ENCODE measurements around the gene RNU1-2. TPM values are rescaled to one million over a fixed set of nuclear protein-coding genes. Genes with fewer than 3 reads are reported as not detected.
"Not testable (repeated sequence)": the region's sequence is repeated elsewhere in the genome, so short reads cannot be mapped to it uniquely, and the experiment has no call there.

RNU1-2 gene
- total RNA-seq, 2 donors from 2014 or later, result under 0.01 TPM

DNA sequence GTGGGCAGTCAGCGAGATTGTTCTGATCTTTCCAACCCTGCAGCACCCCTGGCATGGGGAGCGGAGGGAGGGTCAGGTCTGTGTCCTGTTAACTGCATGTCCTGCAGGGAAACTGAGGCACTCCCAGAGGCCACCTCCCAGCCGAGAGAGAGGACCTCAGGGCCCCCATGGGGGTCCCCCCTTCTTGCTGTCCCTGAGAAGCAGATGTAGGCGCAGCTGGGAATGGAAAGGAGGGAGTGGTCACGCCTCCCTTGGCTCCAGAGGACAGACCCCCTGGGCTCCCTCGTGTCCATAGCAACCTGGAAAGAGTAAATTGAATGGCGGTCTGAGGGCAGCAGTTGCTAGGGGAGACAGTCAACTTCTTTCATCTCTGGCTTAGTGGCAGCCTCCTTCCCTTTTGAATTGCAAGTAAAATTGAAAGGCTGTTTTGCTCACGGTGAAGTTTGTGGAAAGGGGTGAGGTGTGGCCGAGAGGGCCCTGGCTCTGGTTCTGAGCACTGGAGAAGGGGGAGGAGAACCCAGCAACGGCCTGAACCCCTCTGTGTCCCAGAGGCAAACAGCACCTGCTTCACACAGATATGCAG lies 30.8 kb downstream of the RNU1-2 start:
- Histone ChIP-seq H3K9me3 (no peaks in the 10 kb centered on the region), H3K27me3 (replicated peaks; ENCODE audit: insufficient read depth) (no peaks in the 10 kb centered on the region), H3K36me3 (peaks cover 8% of the 10 kb centered on the region), H3K27ac (no peak overlapping the region), H3K4me3 (no peak overlapping the region), H3K4me1 (ENCODE audit: control insufficient read depth in 1 of 2, low read depth in 2 of 2) (peaks cover 0 to 6% of the 10 kb centered on the region in 2 donors)
- no peak for DNase-seq (ENCODE audit: low spot score)
- no peak for ATAC-seq (ENCODE audit: insufficient number of reproducible peaks, low FRiP score, low read depth)
- TF ChIP-seq, protein P1, sequence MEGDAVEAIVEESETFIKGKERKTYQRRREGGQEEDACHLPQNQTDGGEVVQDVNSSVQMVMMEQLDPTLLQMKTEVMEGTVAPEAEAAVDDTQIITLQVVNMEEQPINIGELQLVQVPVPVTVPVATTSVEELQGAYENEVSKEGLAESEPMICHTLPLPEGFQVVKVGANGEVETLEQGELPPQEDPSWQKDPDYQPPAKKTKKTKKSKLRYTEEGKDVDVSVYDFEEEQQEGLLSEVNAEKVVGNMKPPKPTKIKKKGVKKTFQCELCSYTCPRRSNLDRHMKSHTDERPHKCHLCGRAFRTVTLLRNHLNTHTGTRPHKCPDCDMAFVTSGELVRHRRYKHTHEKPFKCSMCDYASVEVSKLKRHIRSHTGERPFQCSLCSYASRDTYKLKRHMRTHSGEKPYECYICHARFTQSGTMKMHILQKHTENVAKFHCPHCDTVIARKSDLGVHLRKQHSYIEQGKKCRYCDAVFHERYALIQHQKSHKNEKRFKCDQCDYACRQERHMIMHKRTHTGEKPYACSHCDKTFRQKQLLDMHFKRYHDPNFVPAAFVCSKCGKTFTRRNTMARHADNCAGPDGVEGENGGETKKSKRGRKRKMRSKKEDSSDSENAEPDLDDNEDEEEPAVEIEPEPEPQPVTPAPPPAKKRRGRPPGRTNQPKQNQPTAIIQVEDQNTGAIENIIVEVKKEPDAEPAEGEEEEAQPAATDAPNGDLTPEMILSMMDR (IDR thresholded peaks at IDR 0.05), result no peak

DNA sequence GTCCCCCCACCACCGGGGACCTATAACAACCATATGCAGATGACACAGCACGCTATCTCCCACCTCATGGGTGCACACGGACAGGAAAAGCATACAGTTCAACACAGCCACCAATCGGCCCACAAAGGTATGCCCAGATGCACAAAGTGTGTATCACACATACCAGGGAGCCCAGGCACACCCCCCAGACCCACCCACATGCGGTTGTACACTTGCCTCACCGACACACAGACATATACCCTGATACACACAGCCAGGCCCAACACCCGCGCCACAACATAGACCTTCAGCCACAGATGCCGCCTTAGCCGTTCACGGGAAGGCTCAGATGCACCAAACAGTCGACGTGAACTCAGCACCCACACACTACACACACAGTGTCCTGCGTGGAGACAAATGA lies 31.5 kb downstream of the RNU1-2 start:
- no peaks in the 10 kb centered on the region for H3K9me3 ChIP-seq
- no peaks in the 10 kb centered on the region for H3K4me1 ChIP-seq (ENCODE audit: control insufficient read depth in 1 of 2, low read depth in 2 of 2)
- no peak overlapping the region for H3K4me3 ChIP-seq
- H3K27me3 ChIP-seq (replicated peaks; ENCODE audit: insufficient read depth), result no peaks in the 10 kb centered on the region
- no peak for ATAC-seq (ENCODE audit: insufficient number of reproducible peaks, low FRiP score, low read depth)
- no peak for DNase-seq (ENCODE audit: low spot score)
- peaks cover 8% of the 10 kb centered on the region for H3K36me3 ChIP-seq
- TF ChIP-seq, protein P1 (IDR thresholded peaks at IDR 0.05), result no peak
- H3K27ac ChIP-seq, result no peak overlapping the region

DNA sequence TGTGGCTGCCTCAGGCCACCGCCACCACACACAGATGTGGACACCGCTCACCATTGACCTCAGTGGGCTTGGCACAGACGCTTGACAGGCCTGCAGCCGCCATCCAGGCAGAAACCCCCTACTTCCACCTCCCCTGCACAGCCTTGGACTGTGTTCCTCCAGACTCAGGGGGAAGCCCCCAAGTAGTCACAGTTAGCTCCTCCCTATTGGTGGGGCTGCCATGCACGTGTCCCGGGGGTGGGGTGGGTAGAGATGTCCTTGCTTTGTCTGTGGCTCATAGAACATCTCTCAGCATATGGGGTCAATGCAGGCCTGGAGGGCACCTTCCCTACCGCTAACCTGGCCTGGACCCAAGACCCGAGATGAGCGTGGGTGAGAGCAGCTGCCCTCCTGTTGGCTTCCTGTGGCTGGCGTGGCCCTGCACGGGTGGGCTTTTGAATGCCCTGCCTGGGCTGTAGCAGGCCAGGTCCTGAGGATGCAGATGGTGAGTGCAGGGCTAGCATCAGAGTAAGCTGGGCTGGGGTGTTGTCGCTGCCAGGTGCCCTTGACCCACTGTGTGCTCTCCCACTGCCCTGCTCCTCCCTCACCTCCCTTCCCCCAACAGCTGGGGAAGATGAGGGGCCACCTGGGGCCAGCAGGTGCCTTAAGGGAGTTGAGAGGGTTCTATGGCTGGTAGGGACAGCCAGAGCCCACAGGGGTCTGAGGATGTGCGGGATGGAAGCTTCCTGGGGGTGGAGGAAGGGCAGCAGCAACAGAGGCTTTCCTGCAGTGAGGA lies 32.1 kb downstream of the RNU1-2 start:
- TF ChIP-seq, protein P1 (IDR thresholded peaks at IDR 0.05), result no peak
- Histone ChIP-seq H3K27ac (no peak overlapping the region), H3K4me3 (no peak overlapping the region), H3K36me3 (peaks cover 8% of the 10 kb centered on the region), H3K9me3 (no peaks in the 10 kb centered on the region), H3K27me3 (replicated peaks; ENCODE audit: insufficient read depth) (no peaks in the 10 kb centered on the region), H3K4me1 (ENCODE audit: control insufficient read depth in 1 of 2, low read depth in 2 of 2) (no peaks in the 10 kb centered on the region)
- DNase-seq (ENCODE audit: low spot score) (no peak), ATAC-seq (ENCODE audit: insufficient number of reproducible peaks, low FRiP score, low read depth) (no peak)

DNA sequence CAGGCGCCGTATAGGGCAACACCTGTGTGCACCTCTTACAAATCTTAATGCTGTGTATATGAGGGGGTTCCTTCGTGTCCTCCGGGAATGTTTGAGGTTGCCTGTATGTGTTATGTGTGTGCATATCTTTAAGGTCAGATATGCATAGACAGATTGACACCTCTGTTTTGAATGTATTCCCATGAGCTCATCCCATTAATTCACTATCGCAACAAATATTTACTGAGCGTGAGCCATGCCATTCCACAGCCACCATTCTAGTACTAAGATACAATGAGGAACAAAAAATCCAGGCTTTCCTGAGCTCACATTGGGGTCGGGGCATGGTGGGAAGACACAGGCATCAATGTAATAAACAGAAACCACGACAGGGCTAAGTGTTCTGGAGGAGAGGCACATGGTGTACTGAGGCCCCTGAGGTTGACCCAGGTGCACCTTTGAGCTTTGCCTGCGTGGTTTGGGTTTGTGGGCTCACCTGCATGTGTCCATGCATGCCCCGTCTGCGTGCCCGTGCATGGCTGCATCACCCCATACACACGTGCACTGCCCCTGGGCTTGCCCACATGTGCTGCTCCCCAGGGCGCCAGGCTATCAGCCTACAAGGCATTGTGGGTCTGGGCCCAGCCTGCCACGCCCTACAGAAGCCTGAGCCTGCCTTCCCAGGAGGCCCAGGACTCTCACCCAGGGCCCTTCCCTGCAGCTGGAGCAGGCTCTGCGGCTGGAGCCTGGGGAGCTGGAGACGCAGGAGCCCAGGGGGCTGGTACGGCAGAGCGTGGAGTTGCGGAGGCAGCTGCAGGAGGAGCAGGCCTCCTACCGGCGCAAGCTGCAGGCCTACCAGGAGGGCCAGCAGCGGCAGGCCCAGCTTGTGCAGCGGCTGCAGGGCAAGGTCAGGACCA lies 33.6 kb downstream of the RNU1-2 start:
- not testable (repeated sequence) for H3K36me3 ChIP-seq; H3K4me3 ChIP-seq; ATAC-seq (ENCODE audit: insufficient number of reproducible peaks, low FRiP score, low read depth); H3K4me1 ChIP-seq (ENCODE audit: control insufficient read depth in 1 of 2, low read depth in 2 of 2); H3K27ac ChIP-seq; H3K9me3 ChIP-seq; DNase-seq (ENCODE audit: low spot score); H3K27me3 ChIP-seq (replicated peaks; ENCODE audit: insufficient read depth)

DNA sequence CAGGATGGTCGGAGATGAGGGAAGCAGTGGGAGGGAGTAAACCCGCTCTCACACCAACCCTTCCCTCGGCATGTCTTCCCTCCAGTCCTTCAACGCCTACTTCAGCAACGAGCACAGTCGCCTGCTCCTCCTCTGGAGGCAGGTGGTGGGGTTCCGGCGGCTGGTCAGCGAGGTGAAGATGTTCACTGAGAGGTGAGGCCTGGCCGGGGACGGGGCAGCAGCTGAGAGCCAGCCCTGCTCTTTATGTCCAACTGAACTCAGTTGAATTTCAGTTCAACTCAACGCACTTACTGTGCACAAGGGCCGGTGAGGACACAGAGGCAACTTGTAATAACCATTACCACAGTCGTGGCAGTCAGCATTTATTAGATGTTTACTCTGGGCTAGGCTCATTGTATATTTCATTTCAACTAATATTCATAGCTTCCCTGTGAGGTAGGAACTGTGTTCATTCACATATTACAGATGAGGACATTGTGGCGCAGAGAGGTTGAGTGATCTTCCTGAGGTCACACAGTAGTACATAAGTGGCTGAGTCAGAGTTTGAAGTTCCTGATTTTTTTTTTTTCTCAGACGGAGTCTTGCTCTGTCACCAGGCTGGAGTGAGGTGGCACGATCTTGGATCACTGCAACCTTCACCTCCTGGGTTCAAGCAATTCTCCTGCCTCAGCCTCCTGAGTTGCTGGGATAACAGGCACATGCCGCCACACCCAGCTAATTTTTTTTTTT lies 35.6 kb downstream of the RNU1-2 start:
- ATAC-seq (ENCODE audit: insufficient number of reproducible peaks, low FRiP score, low read depth); H3K4me1 ChIP-seq (ENCODE audit: control insufficient read depth in 1 of 2, low read depth in 2 of 2); H3K4me3 ChIP-seq; H3K36me3 ChIP-seq; H3K27me3 ChIP-seq (replicated peaks; ENCODE audit: insufficient read depth); H3K9me3 ChIP-seq; DNase-seq (ENCODE audit: low spot score); H3K27ac ChIP-seq: not testable (repeated sequence)

DNA sequence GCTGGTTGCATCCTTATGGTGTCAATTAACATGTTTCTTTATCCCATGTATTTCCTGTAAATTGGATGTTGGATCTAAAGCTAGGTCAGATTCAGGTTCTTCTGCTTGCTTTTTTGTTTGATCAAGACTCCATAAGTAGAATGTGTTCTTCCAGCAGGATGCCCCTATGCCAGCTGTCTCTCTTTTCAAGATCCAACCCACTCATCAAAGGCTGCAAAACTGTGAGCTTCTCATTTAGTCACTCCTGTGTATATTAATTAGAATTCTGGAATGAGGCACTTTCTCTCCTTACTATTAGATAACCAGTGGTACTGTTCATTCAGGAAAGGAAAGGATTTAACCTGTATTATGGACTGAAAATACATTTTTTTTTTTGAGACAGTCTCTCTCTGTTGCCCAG lies 38.2 kb downstream of the RNU1-2 start:
- not testable (repeated sequence) for H3K4me1 ChIP-seq (ENCODE audit: control insufficient read depth in 1 of 2, low read depth in 2 of 2); H3K27ac ChIP-seq; ATAC-seq (ENCODE audit: insufficient number of reproducible peaks, low FRiP score, low read depth); H3K9me3 ChIP-seq; H3K4me3 ChIP-seq; H3K27me3 ChIP-seq (replicated peaks; ENCODE audit: insufficient read depth); DNase-seq (ENCODE audit: low spot score)
- H3K36me3 ChIP-seq, result peaks cover 15% of the 10 kb centered on the region

DNA sequence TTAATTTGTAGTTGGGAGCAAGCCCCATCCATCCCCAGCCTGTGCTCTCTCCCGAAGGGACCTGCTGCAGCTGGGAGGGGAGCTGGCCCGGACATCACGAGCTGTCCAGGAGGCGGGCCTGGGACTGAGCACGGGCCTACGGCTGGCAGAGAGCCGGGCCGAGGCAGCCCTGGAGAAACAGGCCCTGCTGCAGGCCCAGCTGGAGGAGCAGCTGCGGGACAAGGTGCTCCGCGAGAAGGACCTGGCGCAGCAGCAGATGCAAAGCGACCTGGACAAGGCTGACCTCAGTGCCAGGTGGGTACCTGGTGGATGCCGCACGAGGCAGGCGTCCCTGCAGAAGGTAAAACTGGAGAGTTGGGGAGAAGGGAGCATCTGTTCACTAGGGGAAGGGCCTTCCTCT lies 40.8 kb downstream of the RNU1-2 start:
- not testable (repeated sequence) for DNase-seq (ENCODE audit: low spot score)
- H3K36me3 ChIP-seq, result peaks cover 12% of the 10 kb centered on the region

More for the DNA sequence above, 40.8 kb downstream of the RNU1-2 start:
- ATAC-seq (ENCODE audit: insufficient number of reproducible peaks, low FRiP score, low read depth); H3K27ac ChIP-seq; H3K4me1 ChIP-seq (ENCODE audit: control insufficient read depth in 1 of 2, low read depth in 2 of 2); H3K4me3 ChIP-seq; H3K27me3 ChIP-seq (replicated peaks; ENCODE audit: insufficient read depth); H3K9me3 ChIP-seq: not testable (repeated sequence)
